Stimulated activated naive CD8-positive, alpha-beta T cell treated with anti-CD3 and anti-CD28 coated beads, Interleukin-15, Interleukin-2, amounts not matched to agents 100 U/mL and 50 U/mL, for 24 hours (primary cell): ENCODE results near the gene HLCS.
"Not testable (repeated sequence)": the region's sequence is repeated elsewhere in the genome, so short reads cannot be mapped to it uniquely, and the experiment has no call there.

Source experiments
- ATAC-seq: fragments of 150-1000 bp; cut with Tn5 transposase; one replicate; pipeline ENCODE4 v1.10.0; 2021
- DNase-seq: peaks from one replicate; pipeline ENCODE4 v3.0.0; 2021

HLCS gene

GRCh38 chr21:36955783-36956182 is 10.7 kb downstream of the HLCS start:
- DNase-seq (no peak), ATAC-seq (no peak)

GRCh38 chr21:36952331-36952730 is 14.1 kb downstream of the HLCS start:
- not testable (repeated sequence) for ATAC-seq, DNase-seq

GRCh38 chr21:36949171-36950141 is 17.0 kb downstream of the HLCS start:
- DNase-seq, result no peak
- ATAC-seq, result no peak

- no peak for ATAC-seq
These were observed 17.8 kb downstream of the HLCS start for GRCh38 chr21:36948686-36949085.

GRCh38 chr21:36946949-36947356 is 19.5 kb downstream of the HLCS start:
- ATAC-seq (no peak), DNase-seq (no peak)

More at GRCh38 chr21:36948686-36949085, 17.8 kb downstream of the HLCS start:
- no peak for DNase-seq

- DNase-seq (no peak), ATAC-seq (no peak)
These were observed 20.9 kb downstream of the HLCS start for GRCh38 chr21:36945496-36946138.

GRCh38 chr21:36936361-36937135 is 29.9 kb downstream of the HLCS start:
- no peak for ATAC-seq
- no peak for DNase-seq

GRCh38 chr21:36934864-36935420 is 31.5 kb downstream of the HLCS start:
- ATAC-seq, result no peak
- DNase-seq, result no peak

- DNase-seq, result no peak
- no peak for ATAC-seq
These were observed 34.2 kb downstream of the HLCS start for GRCh38 chr21:36932161-36932816.

GRCh38 chr21:36929622-36930021 is 36.8 kb downstream of the HLCS start:
- DNase-seq (no peak), ATAC-seq (no peak)

- DNase-seq, result no peak
- no peak for ATAC-seq
These were observed 37.5 kb downstream of the HLCS start for GRCh38 chr21:36928960-36929359.

- ATAC-seq, result peak; percentile 52
- peak; percentile 83 for DNase-seq
These were observed 38.8 kb downstream of the HLCS start for GRCh38 chr21:36927719-36928117.

GRCh38 chr21:36926989-36927718 is 39.3 kb downstream of the HLCS start:
- ATAC-seq (no peak), DNase-seq (no peak)

GRCh38 chr21:36923270-36923669 is 43.2 kb downstream of the HLCS start:
- ATAC-seq (no peak), DNase-seq (no peak)

- ATAC-seq, result no peak
- DNase-seq, result no peak
These were observed 43.6 kb downstream of the HLCS start for GRCh38 chr21:36922861-36923260.

GRCh38 chr21:36918291-36918690 is 48.2 kb downstream of the HLCS start:
- DNase-seq (no peak), ATAC-seq (no peak)

- ATAC-seq (no peak), DNase-seq (no peak)
These were observed 48.9 kb downstream of the HLCS start for GRCh38 chr21:36917471-36918158.

GRCh38 chr21:36916718-36917117 is 49.8 kb downstream of the HLCS start:
- ATAC-seq, result no peak
- DNase-seq, result no peak

GRCh38 chr21:36915696-36916245 is 50.7 kb downstream of the HLCS start:
- ATAC-seq (no peak), DNase-seq (no peak)
